Jurkat, Clone E6-1 (cell line): ENCODE results near the gene CYP27C1.

ENCODE experiments used
- DNase-seq: peaks from one replicate; pipeline ENCODE4 v3.0.0-alpha.2; 2011; ENCODE audit warnings: low read depth, low spot score
- H3K4me3 ChIP-seq: 2 replicates; pipeline ENCODE4 v1.5.1; 2011; ENCODE audit warnings: mild to moderate bottlenecking, low read length, control low read depth, moderate library complexity

The CYP27C1 gene

GRCh38 chr2:127161176-127162136 lies 58.6 kb downstream of the CYP27C1 start:
- no peak overlapping the region for H3K4me3 ChIP-seq
- no peak for DNase-seq

GRCh38 chr2:127160676-127161075 lies 59.4 kb downstream of the CYP27C1 start:
- no peak for DNase-seq

GRCh38 chr2:127159543-127159942 lies 60.6 kb downstream of the CYP27C1 start:
- no peak overlapping the region for H3K4me3 ChIP-seq
- DNase-seq, result no peak

More at GRCh38 chr2:127160676-127161075, 59.4 kb downstream of the CYP27C1 start:
- H3K4me3 ChIP-seq, result no peak overlapping the region

GRCh38 chr2:127158614-127159290 lies 61.3 kb downstream of the CYP27C1 start:
- no peak for DNase-seq
- H3K4me3 ChIP-seq, result no peak overlapping the region

- no peak overlapping the region for H3K4me3 ChIP-seq
These were observed 62.2 kb downstream of the CYP27C1 start for GRCh38 chr2:127157651-127158485.

GRCh38 chr2:127157114-127157513 lies 63.0 kb downstream of the CYP27C1 start:
- no peak for DNase-seq

More at GRCh38 chr2:127157651-127158485, 62.2 kb downstream of the CYP27C1 start:
- no peak for DNase-seq

GRCh38 chr2:127155947-127156346 lies 64.2 kb downstream of the CYP27C1 start:
- no peak for DNase-seq
- no peak overlapping the region for H3K4me3 ChIP-seq

More at GRCh38 chr2:127157114-127157513, 63.0 kb downstream of the CYP27C1 start:
- no peak overlapping the region for H3K4me3 ChIP-seq

- no peak for DNase-seq
These were observed 65.0 kb downstream of the CYP27C1 start for GRCh38 chr2:127155028-127155581.

GRCh38 chr2:127154396-127154795 lies 65.7 kb downstream of the CYP27C1 start:
- H3K4me3 ChIP-seq, result no peak overlapping the region
- DNase-seq, result no peak

More at GRCh38 chr2:127155028-127155581, 65.0 kb downstream of the CYP27C1 start:
- H3K4me3 ChIP-seq, result no peak overlapping the region

GRCh38 chr2:127153691-127154158 lies 66.4 kb downstream of the CYP27C1 start:
- no peak overlapping the region for H3K4me3 ChIP-seq
- DNase-seq, result no peak

- no peak for DNase-seq
- H3K4me3 ChIP-seq, result no peak overlapping the region
These were observed 69.1 kb downstream of the CYP27C1 start for GRCh38 chr2:127150996-127151395.

GRCh38 chr2:127149384-127149783 lies 70.7 kb downstream of the CYP27C1 start:
- DNase-seq, result no peak
- H3K4me3 ChIP-seq, result no peak overlapping the region

GRCh38 chr2:127146820-127147502 lies 73.1 kb downstream of the CYP27C1 start:
- no peak overlapping the region for H3K4me3 ChIP-seq
- no peak for DNase-seq

- no peak overlapping the region for H3K4me3 ChIP-seq
- no peak for DNase-seq
These were observed 73.9 kb downstream of the CYP27C1 start for GRCh38 chr2:127146071-127146725.

GRCh38 chr2:127145280-127145895 lies 74.7 kb downstream of the CYP27C1 start:
- H3K4me3 ChIP-seq, result no peak overlapping the region
- no peak for DNase-seq

GRCh38 chr2:127143841-127144782 lies 76.0 kb downstream of the CYP27C1 start:
- DNase-seq, result no peak
- H3K4me3 ChIP-seq, result no peak overlapping the region
